DOHH2 (cell line): ENCODE data around the gene SDHA.
A peak's percentile ranks its signal among the peaks of the same experiment; 100 is the strongest.

Experiments used
- H3F3A ChIP-seq: fragments of 200-600 bp; sonication (generic), shearing (Covaris generic); 2 replicates; pipeline ENCODE4 v1.6.0; 2016; ENCODE audit warnings: antibody characterized with exemption, mild to moderate bottlenecking; ENCODE audit not compliant: control insufficient read depth, insufficient read depth
- H3K27ac ChIP-seq: fragments of 200-600 bp; sonication (generic); 2 replicates; pipeline ENCODE4 v1.5.1; 2014; ENCODE audit warnings: low read depth, mild to moderate bottlenecking, low read length, moderate library complexity
- H3K27me3 ChIP-seq: fragments of 200-600 bp; sonication (generic); 2 replicates; pipeline ENCODE4 v1.6.1; 2014; ENCODE audit warnings: mild to moderate bottlenecking, low read length, mixed read lengths; ENCODE audit not compliant: control insufficient read depth
- H3K36me3 ChIP-seq: fragments of 200-600 bp; sonication (generic); 2 replicates; pipeline ENCODE4 v1.6.1; 2014; ENCODE audit warnings: mild to moderate bottlenecking, low read length, moderate library complexity, mixed read lengths; ENCODE audit not compliant: control insufficient read depth
- H3K4me1 ChIP-seq: fragments of 200-600 bp; sonication (generic); 2 replicates; pipeline ENCODE4 v1.6.1; 2014; ENCODE audit warnings: mild to moderate bottlenecking, low read length, mixed read lengths; ENCODE audit not compliant: control insufficient read depth
- H3K4me2 ChIP-seq: fragments of 200-600 bp; sonication (generic); 2 replicates; pipeline ENCODE4 v1.6.0; 2014; ENCODE audit warnings: mild to moderate bottlenecking, low read length, moderate library complexity
- H3K4me3 ChIP-seq: fragments of 200-600 bp; sonication (generic); 2 replicates; pipeline ENCODE4 v1.5.1; 2014; ENCODE audit warnings: mild to moderate bottlenecking, low read length, mixed read lengths
- H3K79me2 ChIP-seq: fragments of 200-600 bp; sonication (generic); 2 replicates; pipeline ENCODE4 v1.6.1; 2014; ENCODE audit warnings: mild to moderate bottlenecking, low read length, mixed read lengths; ENCODE audit not compliant: control insufficient read depth
- H3K9me2 ChIP-seq: fragments of 200-600 bp; sonication (generic); replicated peaks from 2 replicates; pipeline ENCODE4 v1.6.1; 2014; ENCODE audit warnings: mild to moderate bottlenecking, low read length, mixed read lengths; ENCODE audit not compliant: control insufficient read depth
- H3K9me3 ChIP-seq: fragments of 200-600 bp; sonication (generic); 2 replicates; pipeline ENCODE4 v1.6.1; 2014; ENCODE audit warnings: antibody characterized with exemption, low read length, mixed read lengths; ENCODE audit not compliant: control insufficient read depth, insufficient read depth
- H4K20me1 ChIP-seq: fragments of 200-600 bp; sonication (generic); 2 replicates; pipeline ENCODE4 v1.6.0; 2014; ENCODE audit warnings: low read depth, mild to moderate bottlenecking, antibody characterized with exemption, low read length, moderate library complexity; ENCODE audit not compliant: control insufficient read depth, insufficient read depth
- CTCF ChIP-seq: fragments of 200-600 bp; sonication (generic); IDR thresholded peaks from one replicate; pipeline ENCODE4 v1.5.1; 2014; ENCODE audit warnings: antibody characterized with exemption, mild to moderate bottlenecking, low read depth, low read length; ENCODE audit not compliant: poor library complexity, severe bottlenecking
- EZH2phosphoT487 ChIP-seq: fragments of 200-600 bp; sonication (generic); IDR thresholded peaks from 2 replicates; pipeline ENCODE4 v1.6.1; 2017; ENCODE audit warnings: borderline replicate concordance, mild to moderate bottlenecking, antibody characterized with exemption, low read length, moderate library complexity, mixed read lengths

The SDHA gene

GRCh38 chr5:203246-203930 is 14.7 kb upstream of the SDHA start:
- peaks cover 10% of the 10 kb centered on the region for H4K20me1 ChIP-seq

GRCh38 chr5:204001-204400 is 14.1 kb upstream of the SDHA start:
- no peaks in the 10 kb centered on the region for H3K9me3 ChIP-seq
- peaks cover 57% of the 10 kb centered on the region for H3K36me3 ChIP-seq
- no peak overlapping the region for H3K4me2 ChIP-seq
- H3K27me3 ChIP-seq, result no peaks in the 10 kb centered on the region
- TF ChIP-seq CTCF (no peak), EZH2phosphoT487 (no peak)
- peaks cover 82% of the 10 kb centered on the region for H3K79me2 ChIP-seq
- H3K4me3 ChIP-seq, result no peak overlapping the region
- no peaks in the 10 kb centered on the region for H3K9me2 ChIP-seq
- H4K20me1 ChIP-seq, result peaks cover 14% of the 10 kb centered on the region
- H3K27ac ChIP-seq, result no peak overlapping the region
- peaks cover 51% of the 10 kb centered on the region for H3K4me1 ChIP-seq
- peaks cover 15% of the 10 kb centered on the region for H3F3A ChIP-seq

More at GRCh38 chr5:203246-203930, 14.7 kb upstream of the SDHA start:
- Histone ChIP-seq H3K4me2 (peak overlapping the region; percentile 60; the same call in 1 of the 2 replicates), H3F3A (peaks cover 15% of the 10 kb centered on the region), H3K27ac (peak overlapping the region; percentile 86), H3K36me3 (peaks cover 61% of the 10 kb centered on the region), H3K4me3 (no peak overlapping the region), H3K79me2 (peaks cover 81% of the 10 kb centered on the region), H3K9me3 (no peaks in the 10 kb centered on the region), H3K4me1 (peaks cover 51% of the 10 kb centered on the region), H3K9me2 (no peaks in the 10 kb centered on the region), H3K27me3 (no peaks in the 10 kb centered on the region)
- TF ChIP-seq EZH2phosphoT487 (no peak), CTCF (no peak)

GRCh38 chr5:204462-204861 is 13.7 kb upstream of the SDHA start:
- H3K9me3 ChIP-seq, result no peaks in the 10 kb centered on the region
- TF ChIP-seq CTCF (no peak), EZH2phosphoT487 (no peak)
- no peak overlapping the region for H3K4me3 ChIP-seq
- H3K4me1 ChIP-seq, result peaks cover 51% of the 10 kb centered on the region
- peaks cover 14% of the 10 kb centered on the region for H4K20me1 ChIP-seq
- peaks cover 15% of the 10 kb centered on the region for H3F3A ChIP-seq
- no peak overlapping the region for H3K4me2 ChIP-seq
- peaks cover 54% of the 10 kb centered on the region for H3K36me3 ChIP-seq
- no peaks in the 10 kb centered on the region for H3K9me2 ChIP-seq
- no peaks in the 10 kb centered on the region for H3K27me3 ChIP-seq
- H3K79me2 ChIP-seq, result peaks cover 80% of the 10 kb centered on the region
- H3K27ac ChIP-seq, result no peak overlapping the region
